MM.1S (cell line): ENCODE data around the gene HRNR.
"Not testable (repeated sequence)": the region's sequence is repeated elsewhere in the genome, so short reads cannot be mapped to it uniquely, and the experiment has no call there.

Experiments
- DNase-seq: peaks from one replicate; pipeline ENCODE4 v3.0.0-alpha.2; 2015
- H2AFZ ChIP-seq: fragments of 300-600 bp; sonication (generic); 2 replicates; pipeline ENCODE4 v1.6.0; 2016; ENCODE audit warnings: antibody characterized with exemption, low read length
- H3F3A ChIP-seq: fragments of 300-600 bp; sonication (generic); 2 replicates; pipeline ENCODE4 v1.6.1; 2016; ENCODE audit warnings: mild to moderate bottlenecking, antibody characterized with exemption, low read length, moderate library complexity, mixed read lengths; ENCODE audit not compliant: insufficient read depth
- H3K27ac ChIP-seq: fragments of 300-600 bp; sonication (generic); 2 replicates; pipeline ENCODE4 v1.5.1; 2016; ENCODE audit warnings: mild to moderate bottlenecking, low read length
- H3K27me3 ChIP-seq: fragments of 300-600 bp; sonication (generic); replicated peaks from 2 replicates; pipeline ENCODE4 v1.6.0; 2016; ENCODE audit warnings: low read length; ENCODE audit not compliant: insufficient read depth
- H3K36me3 ChIP-seq: fragments of 300-600 bp; sonication (generic); replicated peaks from 2 replicates; pipeline ENCODE4 v1.6.1; 2016; ENCODE audit warnings: mild to moderate bottlenecking, low read length, mixed read lengths; ENCODE audit not compliant: insufficient read depth
- H3K4me1 ChIP-seq: fragments of 300-600 bp; sonication (generic); 2 replicates; pipeline ENCODE4 v1.6.1; 2016; ENCODE audit warnings: low read length, mixed read lengths
- H3K4me2 ChIP-seq: fragments of 300-600 bp; sonication (generic); 2 replicates; pipeline ENCODE4 v1.6.0; 2016; ENCODE audit warnings: low read depth, low read length
- H3K4me3 ChIP-seq: fragments of 300-600 bp; sonication (generic); 2 replicates; pipeline ENCODE4 v1.5.1; 2016; ENCODE audit warnings: low read length, mixed read lengths
- H3K79me2 ChIP-seq: fragments of 300-600 bp; sonication (generic); 2 replicates; pipeline ENCODE4 v1.6.1; 2016; ENCODE audit warnings: mixed run types, low read length, mixed read lengths
- H3K9ac ChIP-seq: fragments of 300-600 bp; sonication (generic); 2 replicates; pipeline ENCODE4 v1.6.1; 2016; ENCODE audit warnings: low read length, mixed read lengths
- H3K9me2 ChIP-seq: fragments of 300-600 bp; sonication (generic); replicated peaks from 2 replicates; pipeline ENCODE4 v1.6.1; 2016; ENCODE audit warnings: mild to moderate bottlenecking, low read length, mixed read lengths; ENCODE audit not compliant: insufficient read depth
- H3K9me3 ChIP-seq: fragments of 300-600 bp; sonication (generic); replicated peaks from 2 replicates; pipeline ENCODE4 v1.6.1; 2016; ENCODE audit warnings: mild to moderate bottlenecking, low read length, mixed read lengths; ENCODE audit not compliant: insufficient read depth
- H4K20me1 ChIP-seq: fragments of 300-600 bp; sonication (generic); 2 replicates; pipeline ENCODE4 v1.6.1; 2016; ENCODE audit warnings: mild to moderate bottlenecking, low read length, moderate library complexity, mixed read lengths; ENCODE audit not compliant: insufficient read depth
- EZH2 ChIP-seq: fragments of 300-600 bp; sonication (generic); optimal IDR thresholded peaks from 2 replicates; pipeline ENCODE3; 2017; ENCODE audit warnings: low read depth, mild to moderate bottlenecking, antibody characterized with exemption, low read length, mixed read lengths
- EZH2phosphoT487 ChIP-seq: fragments of 300-600 bp; sonication (generic); IDR thresholded peaks from 2 replicates; pipeline ENCODE4 v1.6.1; 2018; ENCODE audit warnings: antibody characterized with exemption, low read length
- TF ChIP-seq, protein P1 (sequence below): fragments of 300-600 bp; sonication (generic); IDR thresholded peaks from 2 replicates; pipeline ENCODE4 v1.5.1; 2016; ENCODE audit warnings: antibody characterized with exemption, low read length, mixed read lengths

The HRNR gene

DNA sequence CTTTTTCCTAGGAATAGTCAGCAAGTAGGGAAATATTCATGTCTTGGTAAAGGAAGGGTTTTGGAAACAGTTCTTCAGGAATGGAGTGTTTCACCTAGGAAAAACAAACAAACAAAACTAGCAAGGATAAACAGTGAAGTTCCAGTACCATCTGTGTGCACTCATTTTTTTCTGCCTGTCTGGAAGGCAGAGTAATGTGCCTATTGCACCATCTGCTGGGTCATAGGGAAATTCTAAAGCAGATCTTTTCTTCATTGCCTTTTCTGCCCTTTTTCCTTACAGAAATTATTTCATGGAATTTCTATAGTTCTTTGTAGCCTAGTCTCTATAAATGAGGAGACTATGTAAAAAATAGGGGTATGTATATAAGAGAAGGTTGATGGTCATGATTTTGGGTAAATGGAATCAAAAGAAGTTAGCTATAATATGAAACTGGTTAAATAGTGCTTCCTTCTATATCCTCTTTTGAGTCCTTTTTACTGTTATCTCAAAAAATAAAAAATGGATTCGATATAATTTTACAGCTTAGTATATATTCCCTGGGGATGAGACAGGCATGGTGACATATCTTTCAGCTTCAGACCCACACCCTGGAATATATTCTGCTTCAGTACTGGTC is 3.4 kb upstream of the HRNR start:
- Histone ChIP-seq H4K20me1 (no peaks in the 10 kb centered on the region), H3K27ac (no peak overlapping the region), H3K27me3 (no peaks in the 10 kb centered on the region), H3K79me2 (no peaks in the 10 kb centered on the region), H3K4me2 (no peak overlapping the region), H3K9ac (no peak overlapping the region), H3K4me1 (no peaks in the 10 kb centered on the region), H2AFZ (no peak overlapping the region), H3K9me3 (no peaks in the 10 kb centered on the region), H3F3A (no peaks in the 10 kb centered on the region), H3K36me3 (no peaks in the 10 kb centered on the region), H3K9me2 (no peaks in the 10 kb centered on the region), H3K4me3 (no peak overlapping the region)
- DNase-seq, result no peak
- TF ChIP-seq, protein P1, sequence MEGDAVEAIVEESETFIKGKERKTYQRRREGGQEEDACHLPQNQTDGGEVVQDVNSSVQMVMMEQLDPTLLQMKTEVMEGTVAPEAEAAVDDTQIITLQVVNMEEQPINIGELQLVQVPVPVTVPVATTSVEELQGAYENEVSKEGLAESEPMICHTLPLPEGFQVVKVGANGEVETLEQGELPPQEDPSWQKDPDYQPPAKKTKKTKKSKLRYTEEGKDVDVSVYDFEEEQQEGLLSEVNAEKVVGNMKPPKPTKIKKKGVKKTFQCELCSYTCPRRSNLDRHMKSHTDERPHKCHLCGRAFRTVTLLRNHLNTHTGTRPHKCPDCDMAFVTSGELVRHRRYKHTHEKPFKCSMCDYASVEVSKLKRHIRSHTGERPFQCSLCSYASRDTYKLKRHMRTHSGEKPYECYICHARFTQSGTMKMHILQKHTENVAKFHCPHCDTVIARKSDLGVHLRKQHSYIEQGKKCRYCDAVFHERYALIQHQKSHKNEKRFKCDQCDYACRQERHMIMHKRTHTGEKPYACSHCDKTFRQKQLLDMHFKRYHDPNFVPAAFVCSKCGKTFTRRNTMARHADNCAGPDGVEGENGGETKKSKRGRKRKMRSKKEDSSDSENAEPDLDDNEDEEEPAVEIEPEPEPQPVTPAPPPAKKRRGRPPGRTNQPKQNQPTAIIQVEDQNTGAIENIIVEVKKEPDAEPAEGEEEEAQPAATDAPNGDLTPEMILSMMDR, result peak; percentile 13; the same call in 1 of the 2 replicates
- no peak for TF ChIP-seq EZH2

DNA sequence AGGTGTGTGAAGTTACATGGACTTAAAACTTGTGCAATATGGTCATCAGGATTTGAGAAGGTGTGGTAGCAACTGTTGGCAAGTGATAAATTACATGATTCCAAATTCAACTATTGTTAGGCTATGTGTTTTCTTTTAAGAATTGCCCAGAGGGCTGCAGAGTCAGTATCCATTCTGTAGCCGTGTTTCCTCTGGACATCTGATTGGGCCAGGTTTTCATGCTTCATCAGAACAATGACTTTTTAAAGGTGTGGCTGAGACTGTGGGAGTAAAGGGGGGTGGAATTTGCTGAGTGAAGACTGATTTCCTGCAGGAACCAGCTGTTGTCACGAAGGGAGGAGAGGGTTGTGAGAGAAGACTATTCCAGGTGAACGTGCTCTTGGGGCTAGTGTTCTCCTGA is 1.7 kb upstream of the HRNR start:
- Histone ChIP-seq H3K4me1 (no peaks in the 10 kb centered on the region), H2AFZ (no peak overlapping the region), H3K9me2 (no peaks in the 10 kb centered on the region), H3K36me3 (no peaks in the 10 kb centered on the region), H3K9me3 (no peaks in the 10 kb centered on the region), H4K20me1 (no peaks in the 10 kb centered on the region), H3K4me2 (no peak overlapping the region), H3F3A (no peaks in the 10 kb centered on the region), H3K9ac (no peak overlapping the region), H3K27me3 (no peaks in the 10 kb centered on the region), H3K27ac (no peak overlapping the region), H3K79me2 (no peaks in the 10 kb centered on the region), H3K4me3 (no peak overlapping the region)
- DNase-seq, result no peak
- no peak for TF ChIP-seq EZH2
- no peak for TF ChIP-seq EZH2phosphoT487
- TF ChIP-seq, protein P1, result no peak

DNA sequence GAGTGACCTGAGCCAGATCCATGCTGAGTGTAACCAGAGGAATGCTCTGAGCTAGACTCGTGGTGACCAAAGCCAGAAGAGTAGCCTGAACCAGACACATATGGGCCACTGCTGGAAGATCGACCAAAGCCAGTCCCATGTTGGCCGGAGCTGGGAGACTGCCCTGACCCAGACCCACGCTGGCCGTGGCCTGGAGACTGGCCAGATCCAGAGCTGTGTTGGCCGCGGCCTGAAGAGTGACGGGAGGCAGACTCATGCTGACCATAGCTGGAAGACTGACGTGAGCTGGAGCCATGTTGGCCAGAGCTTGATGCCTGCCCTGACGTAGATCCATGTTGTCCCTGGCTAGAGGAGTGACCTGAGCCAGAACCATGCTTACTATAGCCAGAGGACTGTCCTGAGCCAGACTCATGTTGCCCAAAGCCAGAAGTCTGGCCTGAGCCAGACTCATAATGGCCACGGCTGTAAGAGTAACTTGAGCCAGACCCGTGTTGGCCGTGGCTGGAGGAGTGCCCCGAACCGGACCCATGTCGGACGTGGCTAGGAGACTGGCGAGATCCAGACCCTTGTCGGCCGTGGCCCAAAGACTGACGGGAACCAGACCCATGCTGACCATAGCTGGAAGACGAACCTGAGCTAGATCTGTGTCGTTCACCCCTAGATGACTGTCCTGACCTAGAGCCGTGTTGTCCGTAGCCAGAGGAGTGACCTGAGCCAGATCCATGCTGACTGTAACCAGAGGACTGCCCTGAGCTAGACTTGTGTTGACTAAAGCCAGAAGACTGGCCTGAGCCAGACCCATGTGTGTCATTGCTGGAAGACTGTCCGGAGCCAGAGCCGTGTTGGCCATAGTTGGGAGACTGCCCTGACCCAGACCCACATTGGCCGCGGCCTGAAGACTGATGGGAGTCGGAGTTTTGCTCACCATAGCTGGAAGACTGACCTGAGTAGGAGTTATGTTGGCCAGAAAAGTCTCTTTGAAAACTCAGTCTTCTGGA is 3.5 kb downstream of the HRNR start:
- no peaks in the 10 kb centered on the region for H3K9me2 ChIP-seq
- H3K36me3 ChIP-seq, result no peaks in the 10 kb centered on the region
- H3K4me2 ChIP-seq, result no peak overlapping the region
- no peaks in the 10 kb centered on the region for H4K20me1 ChIP-seq
- no peak overlapping the region for H3K9ac ChIP-seq
- no peaks in the 10 kb centered on the region for H3K9me3 ChIP-seq
- no peaks in the 10 kb centered on the region for H3K4me1 ChIP-seq
- no peaks in the 10 kb centered on the region for H3K27me3 ChIP-seq
- DNase-seq, result no peak
- no peak overlapping the region for H3K4me3 ChIP-seq
- no peaks in the 10 kb centered on the region for H3K79me2 ChIP-seq
- TF ChIP-seq, protein P1, result no peak
- TF ChIP-seq EZH2phosphoT487, result no peak
- no peak for TF ChIP-seq EZH2
- H3F3A ChIP-seq, result no peaks in the 10 kb centered on the region
- H2AFZ ChIP-seq, result no peak overlapping the region
- H3K27ac ChIP-seq, result no peak overlapping the region

DNA sequence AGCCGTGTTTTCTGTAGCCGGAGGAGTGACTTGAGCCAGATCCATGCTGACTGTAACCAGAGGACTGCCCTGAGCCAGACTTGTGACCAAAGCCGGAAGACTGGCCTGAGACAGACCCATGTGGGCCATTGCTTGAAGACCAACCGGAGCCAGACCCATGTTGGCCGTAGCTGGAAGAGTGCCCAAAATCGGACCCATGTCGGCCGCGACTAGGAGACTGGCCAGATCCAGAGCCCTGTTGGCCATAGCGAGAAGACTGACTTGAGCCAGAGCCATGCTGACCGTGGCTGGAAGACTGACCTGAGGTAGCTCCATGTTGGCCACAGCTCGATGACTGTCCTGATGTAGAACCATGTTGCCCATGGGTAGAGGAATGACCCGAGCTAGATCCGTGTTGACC is 4.6 kb downstream of the HRNR start:
- H3K4me2 ChIP-seq, H3K36me3 ChIP-seq, H3K27me3 ChIP-seq, H3K9ac ChIP-seq, H4K20me1 ChIP-seq, H3K9me3 ChIP-seq, H3K27ac ChIP-seq, DNase-seq, H2AFZ ChIP-seq, H3K4me1 ChIP-seq, H3K9me2 ChIP-seq, H3F3A ChIP-seq, H3K4me3 ChIP-seq, H3K79me2 ChIP-seq: not testable (repeated sequence)
